CD4-positive, alpha-beta T cell (primary cell): ENCODE measurements around the gene DCDC2. TPM values are rescaled to one million over a fixed set of nuclear protein-coding genes. Genes with fewer than 3 reads are reported as not detected.

Source experiments
- ATAC-seq: fragments of 200-7000 bp; cut with Tn5 transposase; one replicate; pipeline ENCODE4 v1.10.0; 2022; ENCODE audit warnings: mild to moderate bottlenecking; ENCODE audit not compliant: poor library complexity
- CTCF ChIA-PET: fragments of 350-600 bp; sonication (Branson Sonifier 250); formaldehyde crosslinking; loops from one replicate; lab custom pipeline; 2021; ENCODE audit warnings: antibody characterized with exemption, inconsistent platforms; lab: Charles Lee
- POLR2A ChIA-PET: fragments of 350-600 bp; sonication (Branson Sonifier 250); formaldehyde crosslinking; loops from one replicate; lab custom pipeline; 2021; ENCODE audit warnings: antibody characterized with exemption, inconsistent platforms; lab: Charles Lee
- DNase-seq, 14 experiments: peaks; one replicate each; pipeline ENCODE4 v3.0.0-alpha.2; 2013 to 2020; ENCODE audit warnings: mixed read lengths in 2 of 14
- H3K27ac ChIP-seq, 2 donors: one replicate each; pipeline versions ENCODE4 v1.5.1 to v1.7.0; 2013; ENCODE audit warnings: low read length in 2 of 2, low read depth in 1 of 2, mild to moderate bottlenecking in 1 of 2
- H3K27me3 ChIP-seq, 2 experiments: 1 replicate in 1 of 2; 2 replicates in 1 of 2; pipeline versions ENCODE4 v1.6.1 to v1.7.0; 2013; ENCODE audit warnings: low read length in 2 of 2, control low read depth in 1 of 2, mild to moderate bottlenecking in 1 of 2, moderate library complexity in 1 of 2; ENCODE audit not compliant: insufficient read depth in 2 of 2, control insufficient read depth in 1 of 2
- H3K36me3 ChIP-seq: one replicate; pipeline ENCODE4 v1.6.1; 2013; ENCODE audit warnings: low read length, control low read depth; ENCODE audit not compliant: insufficient read depth
- H3K4me1 ChIP-seq: one replicate; pipeline ENCODE4 v1.6.1; 2013; ENCODE audit warnings: low read length, control low read depth; ENCODE audit not compliant: insufficient read depth
- H3K4me3 ChIP-seq: one replicate; pipeline ENCODE4 v1.5.1; 2013; ENCODE audit warnings: mild to moderate bottlenecking, low read length, moderate library complexity
- H3K9me3 ChIP-seq, 2 experiments: 1 replicate in 1 of 2; 2 replicates in 1 of 2; pipeline versions ENCODE4 v1.6.1 to v1.7.0; 2013; ENCODE audit warnings: low read length in 2 of 2, mild to moderate bottlenecking in 2 of 2, control low read depth in 1 of 2, moderate library complexity in 1 of 2; ENCODE audit not compliant: control insufficient read depth in 1 of 2, insufficient read depth in 1 of 2
- H3K27ac Mint-ChIP-seq: one replicate; pipeline ENCODE4 v1.8.0; 2020; ENCODE audit warnings: mixed read lengths
- H3K27me3 Mint-ChIP-seq: one replicate; pipeline ENCODE4 v1.8.0; 2021; ENCODE audit warnings: mixed read lengths
- H3K36me3 Mint-ChIP-seq: one replicate; pipeline ENCODE4 v1.8.0; 2021; ENCODE audit warnings: low read depth, mixed read lengths
- H3K4me1 Mint-ChIP-seq: one replicate; pipeline ENCODE4 v1.8.0; 2021; ENCODE audit warnings: low read depth, mixed read lengths
- H3K4me3 Mint-ChIP-seq: one replicate; pipeline ENCODE4 v1.8.0; 2020; ENCODE audit warnings: mild to moderate bottlenecking, mixed read lengths
- H3K9me3 Mint-ChIP-seq: one replicate; pipeline ENCODE4 v1.8.0; 2020; ENCODE audit warnings: mixed read lengths
- CTCF ChIP-seq: fragments of 200-600 bp; IDR thresholded peaks from one replicate; pipeline ENCODE4 v1.8.0; 2022; ENCODE audit warnings: antibody characterized with exemption, mild to moderate bottlenecking
- intact Hi-C, 2 experiments: fragments of 100-400 bp; cut with DNase I in 1 of 2; cut with micrococcal nuclease in 1 of 2; formaldehyde crosslinking; loops; one replicate each; pipeline versions ENCODE4 v1.15.1 to v1.9.0; 2023 to 2025; cut with DNase I, micrococcal nuclease
- total RNA-seq, 174 experiments: library from RNA in 2 of 174; stranded (reverse) in 2 of 174; gene quantifications; one replicate each; pipeline ENCODE4 v1.2.3 and lab custom pipeline; 2021 to 2026

The DCDC2 gene
- total RNA-seq, 2 experiments from 2014 or later, result 0.05 TPM; not detected in 1

GRCh38 chr6:24274441-24275083 lies 83.3 kb downstream of the DCDC2 start:
- H3K4me3 ChIP-seq, result no peak overlapping the region
- Mint-ChIP-seq H3K4me1 (no peaks in the 10 kb centered on the region), H3K4me3 (no peak overlapping the region), H3K27ac (no peak overlapping the region), H3K9me3 (no peaks in the 10 kb centered on the region), H3K27me3 (peaks cover 33% of the 10 kb centered on the region), H3K36me3 (no peaks in the 10 kb centered on the region)
- H3K27ac ChIP-seq, result no peak overlapping the region
- peak; percentile 69 for TF ChIP-seq CTCF
- intact Hi-C loops, result no loop called here
- H3K36me3 ChIP-seq, result no peaks in the 10 kb centered on the region
- ChIA-PET CTCF (no interaction called here), POLR2A (no interaction called here)
- H3K4me1 ChIP-seq, result no peaks in the 10 kb centered on the region
- H3K9me3 ChIP-seq, result no peaks in the 10 kb centered on the region
- DNase-seq (peak in 1 of 14 experiments; percentile 5), ATAC-seq (no peak)
- peaks cover 2 to 11% of the 10 kb centered on the region in 2 experiments for H3K27me3 ChIP-seq

- DNase-seq, result no peak
- no peaks in the 10 kb centered on the region for H3K9me3 Mint-ChIP-seq
These were observed 84.6 kb downstream of the DCDC2 start for GRCh38 chr6:24273096-24273870.

GRCh38 chr6:24272553-24272952 lies 85.3 kb downstream of the DCDC2 start:
- Mint-ChIP-seq H3K9me3 (no peaks in the 10 kb centered on the region), H3K27ac (no peak overlapping the region), H3K4me1 (no peaks in the 10 kb centered on the region), H3K27me3 (peaks cover 24% of the 10 kb centered on the region), H3K36me3 (no peaks in the 10 kb centered on the region), H3K4me3 (no peak overlapping the region)
- H3K27ac ChIP-seq, result no peak overlapping the region
- H3K9me3 ChIP-seq, result no peaks in the 10 kb centered on the region
- H3K4me1 ChIP-seq, result no peaks in the 10 kb centered on the region
- ChIA-PET POLR2A (no interaction called here), CTCF (no interaction called here)
- no peaks in the 10 kb centered on the region for H3K36me3 ChIP-seq
- no peak overlapping the region for H3K4me3 ChIP-seq
- H3K27me3 ChIP-seq, result peaks cover 0 to 2% of the 10 kb centered on the region in 2 experiments
- DNase-seq (no peak), ATAC-seq (no peak)
- no peak for TF ChIP-seq CTCF
- intact Hi-C loops, result no loop called here

More at GRCh38 chr6:24273096-24273870, 84.6 kb downstream of the DCDC2 start:
- H3K4me1 Mint-ChIP-seq, result no peaks in the 10 kb centered on the region
- ATAC-seq, result no peak
- H3K27me3 ChIP-seq, result peaks cover 0 to 2% of the 10 kb centered on the region in 2 experiments
- intact Hi-C loops, result no loop called here
- no peak overlapping the region for H3K27ac ChIP-seq
- peaks cover 23% of the 10 kb centered on the region for H3K27me3 Mint-ChIP-seq
- H3K36me3 Mint-ChIP-seq, result no peaks in the 10 kb centered on the region
- ChIA-PET POLR2A (no interaction called here), CTCF (no interaction called here)
- no peak overlapping the region for H3K4me3 ChIP-seq
- no peak for TF ChIP-seq CTCF
- no peaks in the 10 kb centered on the region for H3K36me3 ChIP-seq
- H3K27ac Mint-ChIP-seq, result no peak overlapping the region
- H3K4me1 ChIP-seq, result no peaks in the 10 kb centered on the region
- no peak overlapping the region for H3K4me3 Mint-ChIP-seq
- no peaks in the 10 kb centered on the region for H3K9me3 ChIP-seq
